ENCODE measurements around the gene DOC2A.
"Not testable (repeated sequence)": the region's sequence is repeated elsewhere in the genome, so short reads cannot be mapped to it uniquely, and the experiment has no call there.

The DOC2A gene

GRCh38 chr16:30028438-30029076 is 17.7 kb upstream of the DOC2A start:
- DNase-seq (ENCODE audit: low read depth, low spot score), result no peak
- no peak overlapping the region for H3K4me3 ChIP-seq (ENCODE audit: low read length)

- no peak for DNase-seq (ENCODE audit: low read depth, low spot score)
- no peak overlapping the region for H3K4me3 ChIP-seq (ENCODE audit: low read length)
Measured at GRCh38 chr16:30027588-30028437, 17.0 kb upstream of the DOC2A start.

- no peak overlapping the region for H3K4me3 ChIP-seq (ENCODE audit: low read length)
- DNase-seq (ENCODE audit: low read depth, low spot score), result no peak
Measured at GRCh38 chr16:30026449-30026848, 15.6 kb upstream of the DOC2A start.

- no peak for DNase-seq (ENCODE audit: low read depth, low spot score)
- H3K4me3 ChIP-seq (ENCODE audit: low read length), result no peak overlapping the region
Measured at GRCh38 chr16:30025574-30025973, 14.7 kb upstream of the DOC2A start.

GRCh38 chr16:30025156-30025555 is 14.3 kb upstream of the DOC2A start:
- no peak for DNase-seq (ENCODE audit: low read depth, low spot score)
- no peak overlapping the region for H3K4me3 ChIP-seq (ENCODE audit: low read length)

GRCh38 chr16:30024451-30024850 is 13.6 kb upstream of the DOC2A start:
- DNase-seq (ENCODE audit: low read depth, low spot score), result no peak
- no peak overlapping the region for H3K4me3 ChIP-seq (ENCODE audit: low read length)

- H3K4me3 ChIP-seq (ENCODE audit: low read length), result no peak overlapping the region
- no peak for DNase-seq (ENCODE audit: low read depth, low spot score)
Measured at GRCh38 chr16:30023586-30023985, 12.8 kb upstream of the DOC2A start.

- no peak for DNase-seq (ENCODE audit: low read depth, low spot score)
- H3K4me3 ChIP-seq (ENCODE audit: low read length), result no peak within 1 kb of the TSS
Measured at GRCh38 chr16:30022887-30023286, 12.1 kb upstream of the DOC2A start, which contains the start of gene C16orf92. Gene C16orf92, plus strand, starts transcription at chr16:30023198. Its CDS starts 143 bp downstream, at chr16:30023341.

- no peak for DNase-seq (ENCODE audit: low read depth, low spot score)
- H3K4me3 ChIP-seq (ENCODE audit: low read length), result no peak overlapping the region
Measured at GRCh38 chr16:30018731-30019158, 7.9 kb upstream of the DOC2A start.

GRCh38 chr16:30017937-30018336 is 7.1 kb upstream of the DOC2A start:
- not testable (repeated sequence) for DNase-seq (ENCODE audit: low read depth, low spot score); H3K4me3 ChIP-seq (ENCODE audit: low read length)

- no peak overlapping the region for H3K4me3 ChIP-seq (ENCODE audit: low read length)
- DNase-seq (ENCODE audit: low read depth, low spot score), result no peak
Measured at GRCh38 chr16:30017277-30017656, 6.4 kb upstream of the DOC2A start.

GRCh38 chr16:30016555-30017276 is 5.9 kb upstream of the DOC2A start:
- H3K4me3 ChIP-seq (ENCODE audit: low read length), result no peak overlapping the region
- no peak for DNase-seq (ENCODE audit: low read depth, low spot score)

- not testable (repeated sequence) for DNase-seq (ENCODE audit: low read depth, low spot score); H3K4me3 ChIP-seq (ENCODE audit: low read length)
Measured at GRCh38 chr16:30015450-30015849, 4.6 kb upstream of the DOC2A start.

- not testable (repeated sequence) for H3K4me3 ChIP-seq (ENCODE audit: low read length); DNase-seq (ENCODE audit: low read depth, low spot score)
Measured at GRCh38 chr16:30012598-30012997, 1.8 kb upstream of the DOC2A start.

GRCh38 chr16:30011714-30012504 is 1.1 kb upstream of the DOC2A start:
- DNase-seq (ENCODE audit: low read depth, low spot score), result no peak
- peak overlapping the region; percentile 59; the same call in 1 of the 2 replicates for H3K4me3 ChIP-seq (ENCODE audit: low read length)

- DNase-seq (ENCODE audit: low read depth, low spot score), result no peak
- peak overlapping the region; percentile 59 for H3K4me3 ChIP-seq (ENCODE audit: low read length)
Measured at GRCh38 chr16:30009990-30010843, 610 bp downstream of the DOC2A start.

- no peak for DNase-seq (ENCODE audit: low read depth, low spot score)
- H3K4me3 ChIP-seq (ENCODE audit: low read length), result no peak overlapping the region
Measured at GRCh38 chr16:30009085-30009862, 1.6 kb downstream of the DOC2A start.

All from Jurkat, Clone E6-1 (cell line).